IMR-90 (cell line): ENCODE results near the gene FA2H. TPM values are rescaled to one million over a fixed set of nuclear protein-coding genes. Genes with fewer than 3 reads are reported as not detected.

ENCODE experiments used
- ATAC-seq: fragments of 200-7000 bp; cut with Tn5 transposase; 2 replicates; pipeline ENCODE4 v1.9.1; 2020; ENCODE audit warnings: low read depth, mild to moderate bottlenecking, moderate library complexity
- BruUV-seq: library from RNA; stranded (reverse); fragments of 400-500 nt; replicated peaks from 2 replicates; lab custom pipeline; 2021; lab: Mats Ljungman, UMichigan
- CTCF ChIA-PET: fragments of 300-600 bp; formaldehyde crosslinking; extraction: SDS; loops from one replicate; lab custom pipeline; 2021; ENCODE audit warnings: antibody characterized with exemption; lab: Yijun Ruan, JAX
- POLR2A ChIA-PET: fragments of 300-600 bp; sonication (Branson Sonifier 250); formaldehyde crosslinking; loops from one replicate; lab custom pipeline; 2022; ENCODE audit warnings: antibody characterized with exemption; ENCODE audit not compliant: unreplicated experiment; lab: Charles Lee
- DNase-seq: peaks from one replicate; pipeline ENCODE4 v3.0.0; 2013
- H2AFZ ChIP-seq: replicated peaks from 2 replicates; pipeline ENCODE3; 2013; ENCODE audit warnings: low read length, mild to moderate bottlenecking; ENCODE audit not compliant: poor library complexity
- H2AK5ac ChIP-seq: 2 replicates; pipeline ENCODE4 v1.6.1; 2013; ENCODE audit warnings: low read depth, low read length, inconsistent platforms
- H2AK9ac ChIP-seq: replicated peaks from 2 replicates; pipeline ENCODE3; 2013; ENCODE audit warnings: mild to moderate bottlenecking, low read depth, low read length, moderate library complexity; ENCODE audit not compliant: poor library complexity
- H2BK120ac ChIP-seq: 2 replicates; pipeline ENCODE4 v1.6.1; 2013; ENCODE audit warnings: low read depth, low read length, inconsistent platforms
- H2BK15ac ChIP-seq: 3 replicates; pipeline ENCODE4 v1.6.1; 2013; ENCODE audit warnings: low read depth, low read length, inconsistent platforms
- H2BK20ac ChIP-seq: 2 replicates; pipeline ENCODE4 v1.6.1; 2013; ENCODE audit warnings: low read depth, mild to moderate bottlenecking, inconsistent platforms, low read length, moderate library complexity
- H2BK5ac ChIP-seq: 2 replicates; pipeline ENCODE4 v1.6.1; 2013; ENCODE audit warnings: mild to moderate bottlenecking, low read depth, low read length, inconsistent platforms; ENCODE audit not compliant: poor library complexity, severe bottlenecking
- H3K14ac ChIP-seq: replicated peaks from 2 replicates; pipeline ENCODE4 v1.6.1; 2013; ENCODE audit warnings: low read depth, low read length, inconsistent platforms
- H3K18ac ChIP-seq: 2 replicates; pipeline ENCODE4 v1.6.1; 2013; ENCODE audit warnings: low read depth, low read length, control low read depth
- H3K23ac ChIP-seq: 2 replicates; pipeline ENCODE4 v1.6.1; 2013; ENCODE audit warnings: low read depth, low read length, inconsistent platforms
- H3K27ac ChIP-seq: 2 replicates; pipeline ENCODE4 v1.5.1; 2013; ENCODE audit warnings: mild to moderate bottlenecking, control low read depth, low read length; ENCODE audit not compliant: insufficient read depth
- H3K27me3 ChIP-seq: 2 replicates; pipeline ENCODE4 v1.6.1; 2013; ENCODE audit warnings: low read length; ENCODE audit not compliant: control insufficient read depth, insufficient read depth
- H3K36me3 ChIP-seq: 2 replicates; pipeline ENCODE4 v1.6.1; 2013; ENCODE audit warnings: low read length, mixed read lengths; ENCODE audit not compliant: control insufficient read depth, insufficient read depth
- H3K4ac ChIP-seq: 2 replicates; pipeline ENCODE4 v1.6.1; 2013; ENCODE audit warnings: low read depth, low read length, inconsistent platforms
- H3K4me1 ChIP-seq: 2 replicates; pipeline ENCODE4 v1.6.1; 2013; ENCODE audit warnings: low read length, mixed read lengths; ENCODE audit not compliant: control insufficient read depth, insufficient read depth
- H3K4me2 ChIP-seq: 2 replicates; pipeline ENCODE4 v1.6.1; 2013; ENCODE audit warnings: low read depth, mild to moderate bottlenecking, control low read depth, low read length, moderate library complexity
- H3K4me3 ChIP-seq: 2 replicates; pipeline ENCODE4 v1.5.1; 2013; ENCODE audit warnings: low read depth, mild to moderate bottlenecking, control low read depth, low read length, moderate library complexity; ENCODE audit not compliant: insufficient read depth
- H3K56ac ChIP-seq: 2 replicates; pipeline ENCODE4 v1.6.1; 2013; ENCODE audit warnings: low read length, inconsistent platforms; ENCODE audit not compliant: insufficient read depth; ENCODE audit errors: extremely low read depth
- H3K79me1 ChIP-seq, 2 experiments: 2 replicates each; pipeline ENCODE4 v1.6.1; 2013; ENCODE audit warnings: low read length in 2 of 2, inconsistent platforms in 1 of 2, low read depth in 1 of 2
- H3K9ac ChIP-seq: 2 replicates; pipeline ENCODE4 v1.6.1; 2013; ENCODE audit warnings: low read depth, low read length, control low read depth
- H3K9me1 ChIP-seq: 2 replicates; pipeline ENCODE4 v1.6.1; 2013; ENCODE audit warnings: low read length, inconsistent platforms; ENCODE audit not compliant: insufficient read depth
- H3K9me3 ChIP-seq: 2 replicates; pipeline ENCODE4 v1.6.1; 2013; ENCODE audit warnings: low read length; ENCODE audit not compliant: control insufficient read depth, insufficient read depth
- H4K20me1 ChIP-seq: 2 replicates; pipeline ENCODE4 v1.6.1; 2013; ENCODE audit warnings: low read length, inconsistent platforms; ENCODE audit not compliant: insufficient read depth
- H4K5ac ChIP-seq: 2 replicates; pipeline ENCODE4 v1.6.1; 2013; ENCODE audit warnings: mild to moderate bottlenecking, low read depth, low read length, control low read depth
- H4K8ac ChIP-seq, 2 experiments: 2 replicates each; pipeline ENCODE4 v1.6.1; 2013; ENCODE audit warnings: low read depth in 2 of 2, low read length in 2 of 2, control low read depth in 1 of 2, inconsistent platforms in 1 of 2
- H4K91ac ChIP-seq: 2 replicates; pipeline ENCODE4 v1.6.1; 2013; ENCODE audit warnings: low read depth, low read length, inconsistent platforms; ENCODE audit not compliant: insufficient read depth
- CEBPB ChIP-seq: IDR thresholded peaks from 2 replicates; pipeline ENCODE4 v1.6.1; 2012; ENCODE audit warnings: low read depth, low read length, improper control_type of control experiment
- FOS ChIP-seq: fragments of 150-350 bp; IDR thresholded peaks from 2 replicates; pipeline ENCODE4 v1.6.1; 2016; ENCODE audit warnings: low read depth, low read length
- MAZ ChIP-seq: IDR thresholded peaks from 2 replicates; pipeline ENCODE4 v1.6.1; 2012; ENCODE audit warnings: low read depth, mild to moderate bottlenecking, low read length, improper control_type of control experiment, moderate library complexity, borderline replicate concordance
- MXI1 ChIP-seq: IDR thresholded peaks from 2 replicates; pipeline ENCODE4 v1.6.1; 2012; ENCODE audit warnings: low read depth, mild to moderate bottlenecking, low read length, moderate library complexity, borderline replicate concordance
- SMC3 ChIP-seq: fragments of 150-350 bp; IDR thresholded peaks from 2 replicates; pipeline ENCODE4 v1.6.1; 2016; ENCODE audit warnings: low read depth, mild to moderate bottlenecking, antibody characterized with exemption, low read length, moderate library complexity
- WGBS, 2 experiments: methylation state at CpG; one replicate each; pipeline versions ENCODE4 v1.1.5 to v1.1.7; 2013; ENCODE audit warnings: missing lambda C conversion rate in 2 of 2; ENCODE audit not compliant: insufficient read length in 1 of 2; ENCODE audit errors: extremely low coverage in 2 of 2; 5-methylcytosine and 5-hydroxymethylcytosine counted together
- dilution Hi-C: fragments of 300-500 bp; cut with HindIII; formaldehyde crosslinking; loops from one replicate; pipeline ENCODE4 v1.14.3; 2018; ENCODE audit warnings: low sequenced_read_pairs; ENCODE audit not compliant: unreplicated experiment
- in situ Hi-C: fragments of 300-500 bp; cut with MboI; formaldehyde crosslinking; loops from 3 replicates; pipeline ENCODE4 v1.14.3; 2019; ENCODE audit warnings: low sequenced_read_pairs, inconsistent platforms, mixed read lengths
- intact Hi-C: fragments of 100-400 bp; cut with micrococcal nuclease; formaldehyde crosslinking; loops from 2 replicates; pipeline ENCODE4 v1.10.0; 2022
- polyA plus RNA-seq, 3 experiments: library from polyadenylated mRNA; depleted of rRNA; stranded (reverse); fragments of >200 nt; gene quantifications; 2 replicates each; pipeline ENCODE4 v1.2.3, GENCODE V29; 2012; ENCODE audit warnings: low replicate concordance in 1 of 3
- total RNA-seq: library from RNA; depleted of rRNA; stranded (reverse); fragments of >200 nt; gene quantifications from 2 replicates; pipeline ENCODE4 v1.2.3, GENCODE V29; 2012
- TF ChIP-seq, protein P1 (sequence below): fragments of 150-350 bp; IDR thresholded peaks from 2 replicates; pipeline ENCODE4 v1.6.1; 2017; ENCODE audit warnings: mild to moderate bottlenecking, antibody characterized with exemption, low read length, low read depth

The FA2H gene
- total and polyA plus RNA-seq, 2 of the 4 experiments (the other 2 are of a cell fraction) = not detected

DNA sequence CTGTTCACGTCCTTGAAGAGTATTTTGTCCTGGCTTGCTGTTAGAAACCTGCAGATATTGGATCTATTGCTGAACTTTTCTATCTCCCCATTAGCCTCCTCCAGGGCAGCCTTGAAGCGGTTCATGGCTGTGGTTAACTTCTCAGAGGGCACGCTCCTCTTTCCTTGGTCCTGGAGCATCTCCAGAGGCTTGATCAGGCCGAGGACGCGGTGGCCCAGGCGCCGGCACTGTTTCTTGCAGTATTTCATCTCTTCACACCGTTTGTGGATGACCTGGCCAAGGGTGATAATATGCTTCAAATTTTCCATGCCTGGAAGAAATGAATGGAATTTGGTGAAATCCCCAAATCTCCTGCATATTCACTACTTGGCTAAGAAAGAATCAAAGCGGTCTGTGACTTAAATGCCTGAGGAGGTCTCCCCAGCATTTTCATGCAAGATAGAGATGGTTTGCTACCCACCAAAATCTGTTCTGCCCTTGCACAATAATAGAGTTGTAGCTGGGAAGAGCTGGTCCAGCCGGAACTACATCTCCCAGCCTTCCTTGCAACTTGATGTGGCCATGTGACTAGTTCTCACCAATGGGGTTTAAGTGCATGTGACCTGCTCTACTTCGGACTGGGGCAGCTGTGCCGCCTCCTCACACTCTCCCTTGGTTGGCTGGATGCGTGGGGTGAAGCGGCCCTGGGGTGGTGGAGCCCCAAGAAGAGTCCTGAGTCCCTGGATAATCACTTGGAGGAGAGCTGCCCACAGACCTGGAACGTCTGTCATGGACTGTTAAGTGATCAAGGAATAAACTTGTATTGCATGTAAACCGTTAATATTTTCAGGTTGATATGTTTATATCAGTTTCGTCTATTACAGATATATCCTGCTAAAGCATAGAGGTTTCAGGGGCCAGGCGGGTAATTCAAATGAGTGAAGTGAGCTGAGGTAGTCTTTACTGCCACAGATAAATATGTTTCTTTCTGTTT is 78.9 kb downstream of the FA2H start:
- Histone ChIP-seq H2BK20ac (no peak overlapping the region), H3K9ac (peak overlapping the region; percentile 29), H3K27me3 (no peaks in the 10 kb centered on the region), H4K91ac (no peak overlapping the region; the same call in 1 of the 2 replicates), H3K23ac (no peak overlapping the region), H4K20me1 (no peaks in the 10 kb centered on the region), H3K79me1 (peaks cover 7 to 14% of the 10 kb centered on the region in 2 experiments; a peak in 3 of 4 replicates), H3K14ac (peak overlapping the region; percentile 55), H4K5ac (peak overlapping the region; percentile 16; the same call in 1 of the 2 replicates), H2AFZ (peak overlapping the region; percentile 92), H2AK5ac (no peak overlapping the region), H3K9me1 (0 out of 2 replicates have a peak, but pooled peaks cover 6% of the 10 kb centered on the region), H2BK120ac (peak overlapping the region; percentile 27), H3K4me3 (peak overlapping the region; percentile 43), H3K4me2 (peak overlapping the region; percentile 78), H3K56ac (no peak overlapping the region), H3K9me3 (no peaks in the 10 kb centered on the region), H2AK9ac (no peak overlapping the region), H3K27ac (no peak overlapping the region), H2BK5ac (no peak overlapping the region), H2BK15ac (no peak overlapping the region), H3K36me3 (peaks cover 1% of the 10 kb centered on the region; the same call in 1 of the 2 replicates), H3K4me1 (peaks cover 3% of the 10 kb centered on the region; the same call in 1 of the 2 replicates), H4K8ac (peak overlapping the region; percentile 1 to 91; a peak in 3 of 4 replicates), H3K4ac (peak overlapping the region; percentile 30; the same call in 1 of the 2 replicates), H3K18ac (no peak overlapping the region)
- WGBS, 2 experiments = no CpG with 5 or more reads among the region's 19 CpGs
- TF ChIP-seq, protein P1, sequence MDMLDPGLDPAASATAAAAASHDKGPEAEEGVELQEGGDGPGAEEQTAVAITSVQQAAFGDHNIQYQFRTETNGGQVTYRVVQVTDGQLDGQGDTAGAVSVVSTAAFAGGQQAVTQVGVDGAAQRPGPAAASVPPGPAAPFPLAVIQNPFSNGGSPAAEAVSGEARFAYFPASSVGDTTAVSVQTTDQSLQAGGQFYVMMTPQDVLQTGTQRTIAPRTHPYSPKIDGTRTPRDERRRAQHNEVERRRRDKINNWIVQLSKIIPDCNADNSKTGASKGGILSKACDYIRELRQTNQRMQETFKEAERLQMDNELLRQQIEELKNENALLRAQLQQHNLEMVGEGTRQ = peak; percentile 99
- TF ChIP-seq SMC3 (no peak), MXI1 (0 out of 2 replicates have a peak, but pooled peaks have one; percentile 34), CEBPB (peak; percentile 89), MAZ (no peak), FOS (peak; percentile 43; the same call in 1 of the 2 replicates)
- ChIA-PET POLR2A (interaction anchor here (0.6 kb wide), 1 partner anchor 54 kb away, joined by 21 read pairs; no protein-coding TSS in a partner anchor), CTCF (no interaction called here)
- dilution Hi-C loops (no loop called here), in situ Hi-C loops (no loop called here), intact Hi-C loops (no loop called here)
- DNase-seq = peak; percentile 93
- BruUV-seq = no TSS peak
- peak; percentile 92 for ATAC-seq
